Measurements from ENCODE around the gene SPSB2.

GRCh38 chr12:6839482-6840201 lies 33.5 kb downstream of the SPSB2 start:
- no peak for TF ChIP-seq POLR2A (IDR thresholded peaks at IDR 0.05)
- no peak for TF ChIP-seq CTCF (IDR thresholded peaks at IDR 0.05)

Measured in suprapubic skin (tissue), 3 donors.